ENCODE measurements around the gene SLC9A3.
"Not testable (repeated sequence)": the region's sequence is repeated elsewhere in the genome, so short reads cannot be mapped to it uniquely, and the experiment has no call there.

Gene SLC9A3

DNA sequence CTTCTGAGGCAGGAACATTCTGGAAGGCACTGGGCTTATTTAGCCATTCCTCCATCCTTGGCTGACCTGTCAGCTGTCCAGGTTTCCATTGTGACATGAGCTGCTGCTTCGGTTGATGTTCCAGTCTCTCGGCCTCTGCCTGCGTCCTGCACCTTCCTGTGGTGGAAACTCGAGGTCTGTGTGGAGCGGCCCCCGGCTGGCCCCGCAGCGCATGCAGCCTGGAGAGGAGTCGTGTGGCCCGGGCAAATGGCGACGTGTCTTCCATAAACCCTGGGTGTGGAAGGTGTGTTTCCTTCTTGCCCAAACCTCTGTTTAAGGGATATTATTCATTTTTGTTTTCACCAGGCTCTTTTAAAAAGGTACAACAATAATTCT is 36.5 kb upstream of the SLC9A3 start:
- no peak for ATAC-seq (ENCODE audit: insufficient read depth, low read depth)
- no peaks in the 10 kb centered on the region for H3K9me3 ChIP-seq (ENCODE audit: insufficient read depth, low read length, severe bottlenecking)
- H4K20me1 ChIP-seq (ENCODE audit: insufficient read depth, low read length), result no peaks in the 10 kb centered on the region
- H2AFZ ChIP-seq (ENCODE audit: low read depth, low read length), result no peak overlapping the region
- no peak for TF ChIP-seq EZH2 (IDR thresholded peaks at IDR 0.05; ENCODE audit: borderline replicate concordance, low read depth, low read length, severe bottlenecking)
- TF ChIP-seq, protein P1, sequence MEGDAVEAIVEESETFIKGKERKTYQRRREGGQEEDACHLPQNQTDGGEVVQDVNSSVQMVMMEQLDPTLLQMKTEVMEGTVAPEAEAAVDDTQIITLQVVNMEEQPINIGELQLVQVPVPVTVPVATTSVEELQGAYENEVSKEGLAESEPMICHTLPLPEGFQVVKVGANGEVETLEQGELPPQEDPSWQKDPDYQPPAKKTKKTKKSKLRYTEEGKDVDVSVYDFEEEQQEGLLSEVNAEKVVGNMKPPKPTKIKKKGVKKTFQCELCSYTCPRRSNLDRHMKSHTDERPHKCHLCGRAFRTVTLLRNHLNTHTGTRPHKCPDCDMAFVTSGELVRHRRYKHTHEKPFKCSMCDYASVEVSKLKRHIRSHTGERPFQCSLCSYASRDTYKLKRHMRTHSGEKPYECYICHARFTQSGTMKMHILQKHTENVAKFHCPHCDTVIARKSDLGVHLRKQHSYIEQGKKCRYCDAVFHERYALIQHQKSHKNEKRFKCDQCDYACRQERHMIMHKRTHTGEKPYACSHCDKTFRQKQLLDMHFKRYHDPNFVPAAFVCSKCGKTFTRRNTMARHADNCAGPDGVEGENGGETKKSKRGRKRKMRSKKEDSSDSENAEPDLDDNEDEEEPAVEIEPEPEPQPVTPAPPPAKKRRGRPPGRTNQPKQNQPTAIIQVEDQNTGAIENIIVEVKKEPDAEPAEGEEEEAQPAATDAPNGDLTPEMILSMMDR (IDR thresholded peaks at IDR 0.05; ENCODE audit: borderline replicate concordance, extremely low read depth, low read length, poor library complexity, severe bottlenecking), result no peak
- H3K4me2 ChIP-seq (ENCODE audit: insufficient read depth, low read length), result no peak overlapping the region
- H3K9ac ChIP-seq (ENCODE audit: low read depth, low read length), result no peak overlapping the region
- no peak overlapping the region for H3K4me3 ChIP-seq (ENCODE audit: low read depth in 1 of 2, low read length in 2 of 2)
- H3K79me2 ChIP-seq (ENCODE audit: insufficient read depth, low read length), result no peaks in the 10 kb centered on the region
- H3K36me3 ChIP-seq (ENCODE audit: insufficient read depth, low read length), result no peaks in the 10 kb centered on the region
- no peaks in the 10 kb centered on the region for H3K27me3 ChIP-seq (ENCODE audit: insufficient read depth, low read length, poor library complexity)
- H3K4me1 ChIP-seq (ENCODE audit: insufficient read depth, low read length), result no peaks in the 10 kb centered on the region
- no peak for DNase-seq
- no peak overlapping the region for H3K27ac ChIP-seq (ENCODE audit: low read length)

DNA sequence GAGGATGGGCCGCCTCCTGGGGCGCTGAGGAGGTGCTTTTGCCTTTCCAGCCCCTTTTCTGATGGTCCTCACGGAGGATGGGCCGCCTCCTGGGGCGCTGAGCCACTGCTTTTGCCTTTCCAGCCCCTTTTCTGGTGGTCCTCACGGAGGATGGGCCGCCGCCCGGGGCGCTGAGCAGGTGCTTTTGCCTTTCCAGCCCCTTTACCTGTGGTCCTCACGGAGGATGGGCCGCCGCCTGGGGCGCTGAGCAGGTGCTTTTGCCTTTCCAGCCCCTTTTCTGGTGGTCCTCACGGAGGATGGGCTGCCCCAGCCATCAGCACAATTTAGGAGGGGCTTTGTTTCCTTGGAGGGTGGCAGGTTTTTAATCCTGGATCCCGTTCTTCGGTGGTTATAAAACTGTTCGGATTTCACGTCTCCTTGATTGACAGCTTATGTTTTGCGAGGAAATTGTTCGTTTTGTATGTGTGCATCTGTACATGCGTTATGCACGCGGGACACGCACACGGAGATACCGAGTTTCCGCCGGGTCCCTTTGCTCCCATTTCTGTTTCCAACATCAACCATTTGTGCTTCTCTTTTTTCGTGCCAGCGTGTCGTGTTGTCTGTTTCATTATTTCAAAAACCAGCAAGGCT is 34.7 kb upstream of the SLC9A3 start:
- Histone ChIP-seq H3K4me1 (ENCODE audit: insufficient read depth, low read length) (no peaks in the 10 kb centered on the region), H3K36me3 (ENCODE audit: insufficient read depth, low read length) (no peaks in the 10 kb centered on the region), H3K9ac (ENCODE audit: low read depth, low read length) (no peak overlapping the region), H3K4me3 (ENCODE audit: low read depth in 1 of 2, low read length in 2 of 2) (no peak overlapping the region), H3K27ac (ENCODE audit: low read length) (no peak overlapping the region), H3K79me2 (ENCODE audit: insufficient read depth, low read length) (no peaks in the 10 kb centered on the region), H4K20me1 (ENCODE audit: insufficient read depth, low read length) (no peaks in the 10 kb centered on the region), H3K9me3 (ENCODE audit: insufficient read depth, low read length, severe bottlenecking) (no peaks in the 10 kb centered on the region), H3K4me2 (ENCODE audit: insufficient read depth, low read length) (no peak overlapping the region), H2AFZ (ENCODE audit: low read depth, low read length) (no peak overlapping the region), H3K27me3 (ENCODE audit: insufficient read depth, low read length, poor library complexity) (no peaks in the 10 kb centered on the region)
- DNase-seq, result no peak
- ATAC-seq (ENCODE audit: insufficient read depth, low read depth), result no peak
- TF ChIP-seq, protein P1 (IDR thresholded peaks at IDR 0.05; ENCODE audit: borderline replicate concordance, extremely low read depth, low read length, poor library complexity, severe bottlenecking), result no peak
- no peak for TF ChIP-seq EZH2 (IDR thresholded peaks at IDR 0.05; ENCODE audit: borderline replicate concordance, low read depth, low read length, severe bottlenecking)

DNA sequence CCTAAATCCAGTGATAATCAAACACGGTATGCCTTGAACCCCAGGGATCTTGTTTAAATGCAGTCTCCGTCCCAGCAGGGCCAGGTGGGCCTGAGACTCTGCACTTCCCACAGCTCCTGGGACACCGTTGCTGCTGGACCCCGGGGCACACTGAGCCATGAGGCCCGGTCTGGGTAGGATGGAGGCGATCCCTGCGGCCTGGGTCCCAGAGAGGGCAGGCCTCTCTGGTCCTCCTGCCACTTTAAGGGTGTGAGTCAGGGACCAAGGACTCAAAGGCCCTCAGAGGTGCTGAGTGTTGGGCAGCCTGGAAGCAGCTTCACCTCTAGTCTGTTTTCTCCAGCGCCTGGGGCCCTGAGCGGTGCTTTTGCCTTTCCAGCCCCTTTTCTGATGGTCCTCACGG is 34.1 kb upstream of the SLC9A3 start:
- no peaks in the 10 kb centered on the region for H3K36me3 ChIP-seq (ENCODE audit: insufficient read depth, low read length)
- H3K79me2 ChIP-seq (ENCODE audit: insufficient read depth, low read length), result no peaks in the 10 kb centered on the region
- H3K4me1 ChIP-seq (ENCODE audit: insufficient read depth, low read length), result no peaks in the 10 kb centered on the region
- ATAC-seq (ENCODE audit: insufficient read depth, low read depth), result no peak
- H3K27ac ChIP-seq (ENCODE audit: low read length), result no peak overlapping the region
- no peaks in the 10 kb centered on the region for H3K27me3 ChIP-seq (ENCODE audit: insufficient read depth, low read length, poor library complexity)
- no peak overlapping the region for H3K4me2 ChIP-seq (ENCODE audit: insufficient read depth, low read length)
- H3K9me3 ChIP-seq (ENCODE audit: insufficient read depth, low read length, severe bottlenecking), result no peaks in the 10 kb centered on the region
- no peak for TF ChIP-seq EZH2 (IDR thresholded peaks at IDR 0.05; ENCODE audit: borderline replicate concordance, low read depth, low read length, severe bottlenecking)
- TF ChIP-seq, protein P1 (IDR thresholded peaks at IDR 0.05; ENCODE audit: borderline replicate concordance, extremely low read depth, low read length, poor library complexity, severe bottlenecking), result no peak
- no peak overlapping the region for H3K4me3 ChIP-seq (ENCODE audit: low read depth in 1 of 2, low read length in 2 of 2)
- no peaks in the 10 kb centered on the region for H4K20me1 ChIP-seq (ENCODE audit: insufficient read depth, low read length)
- no peak overlapping the region for H2AFZ ChIP-seq (ENCODE audit: low read depth, low read length)
- DNase-seq, result no peak
- no peak overlapping the region for H3K9ac ChIP-seq (ENCODE audit: low read depth, low read length)

DNA sequence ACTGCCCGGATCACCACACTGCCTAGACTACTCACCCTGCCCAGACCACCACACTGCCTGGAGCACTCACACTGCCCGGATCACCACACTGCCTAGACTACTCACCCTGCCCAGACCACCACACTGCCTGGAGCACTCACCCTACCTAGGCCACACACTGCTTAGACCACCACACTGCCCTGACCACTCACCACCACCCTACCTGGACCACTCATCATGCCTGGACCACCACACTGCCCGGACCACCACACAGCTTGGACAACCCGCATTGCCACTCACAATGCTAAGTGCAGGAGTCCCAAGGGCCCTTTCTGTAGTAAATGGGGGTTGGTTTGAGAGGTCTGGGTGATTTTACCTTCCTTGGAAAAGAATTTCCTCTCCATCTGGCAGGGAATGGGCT is 33.7 kb upstream of the SLC9A3 start:
- not testable (repeated sequence) for ATAC-seq (ENCODE audit: insufficient read depth, low read depth); H3K36me3 ChIP-seq (ENCODE audit: insufficient read depth, low read length); H3K9ac ChIP-seq (ENCODE audit: low read depth, low read length); H3K27ac ChIP-seq (ENCODE audit: low read length); H3K9me3 ChIP-seq (ENCODE audit: insufficient read depth, low read length, severe bottlenecking); H3K4me2 ChIP-seq (ENCODE audit: insufficient read depth, low read length); H3K79me2 ChIP-seq (ENCODE audit: insufficient read depth, low read length); H4K20me1 ChIP-seq (ENCODE audit: insufficient read depth, low read length); H3K4me3 ChIP-seq (ENCODE audit: low read depth in 1 of 2, low read length in 2 of 2); H3K27me3 ChIP-seq (ENCODE audit: insufficient read depth, low read length, poor library complexity); H2AFZ ChIP-seq (ENCODE audit: low read depth, low read length); DNase-seq; H3K4me1 ChIP-seq (ENCODE audit: insufficient read depth, low read length)

Measured in DND-41 (cell line).